Measurements from ENCODE around the gene SDK1.

SDK1 gene

DNA sequence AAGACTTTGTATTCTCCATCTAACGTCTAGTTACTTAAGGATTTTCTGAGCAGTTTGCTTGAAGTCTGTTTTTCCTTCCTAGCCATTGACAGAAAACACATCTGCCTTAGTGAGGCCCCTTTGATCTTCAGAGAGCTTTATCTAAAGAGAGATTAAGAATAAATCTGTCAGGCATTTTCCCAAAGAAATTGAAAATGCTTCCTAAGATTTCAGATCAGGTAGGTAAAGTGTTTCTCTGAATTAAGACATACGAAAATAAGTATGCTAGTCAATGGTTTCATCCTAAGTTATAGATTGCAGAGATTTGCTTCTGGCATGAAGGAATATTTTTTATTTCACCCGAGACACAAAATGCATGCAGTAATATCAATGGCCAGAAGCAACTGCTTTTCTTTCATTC is 168.6 kb downstream of the SDK1 start:
- no peak for DNase-seq

DNA sequence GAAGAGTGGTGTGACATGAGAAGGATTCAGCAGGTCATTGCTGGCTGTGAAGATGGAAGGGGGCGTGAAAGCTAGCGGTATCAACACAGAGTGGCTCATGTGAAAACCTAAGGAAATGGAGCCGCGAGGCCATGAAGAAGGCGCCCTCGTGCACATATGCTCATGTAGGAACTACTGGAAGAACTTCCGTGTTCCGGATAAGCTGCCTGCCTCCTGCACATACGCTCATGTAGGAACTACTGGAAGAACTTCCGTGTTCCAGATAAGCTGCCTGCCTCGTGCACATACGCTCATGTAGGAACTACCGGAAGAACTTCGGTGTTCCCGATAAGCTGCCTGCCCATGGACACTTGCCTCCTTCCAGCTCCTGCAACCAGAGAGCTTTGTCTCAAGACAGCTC is 179.1 kb downstream of the SDK1 start:
- no peak for DNase-seq

DNA sequence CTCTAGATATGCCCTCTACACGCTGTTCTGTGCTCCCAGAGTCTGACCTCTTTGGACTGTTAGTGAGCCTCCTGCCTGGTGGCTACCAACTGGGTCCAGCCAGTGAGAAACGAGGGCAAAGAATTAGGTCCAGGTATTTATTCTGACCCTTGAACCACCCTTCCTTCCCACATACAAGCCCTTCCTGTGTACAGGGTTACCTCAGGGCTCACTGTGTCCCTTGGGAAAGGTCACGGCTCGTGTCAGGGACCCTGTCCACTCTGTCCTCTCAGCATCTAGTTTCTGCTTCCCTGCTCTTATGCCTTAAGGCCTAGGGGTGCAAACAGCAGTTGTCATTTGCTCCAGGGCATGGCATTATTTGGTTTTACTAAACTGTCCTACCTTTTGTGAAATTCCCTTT is 180.4 kb downstream of the SDK1 start:
- no peak for DNase-seq

DNA sequence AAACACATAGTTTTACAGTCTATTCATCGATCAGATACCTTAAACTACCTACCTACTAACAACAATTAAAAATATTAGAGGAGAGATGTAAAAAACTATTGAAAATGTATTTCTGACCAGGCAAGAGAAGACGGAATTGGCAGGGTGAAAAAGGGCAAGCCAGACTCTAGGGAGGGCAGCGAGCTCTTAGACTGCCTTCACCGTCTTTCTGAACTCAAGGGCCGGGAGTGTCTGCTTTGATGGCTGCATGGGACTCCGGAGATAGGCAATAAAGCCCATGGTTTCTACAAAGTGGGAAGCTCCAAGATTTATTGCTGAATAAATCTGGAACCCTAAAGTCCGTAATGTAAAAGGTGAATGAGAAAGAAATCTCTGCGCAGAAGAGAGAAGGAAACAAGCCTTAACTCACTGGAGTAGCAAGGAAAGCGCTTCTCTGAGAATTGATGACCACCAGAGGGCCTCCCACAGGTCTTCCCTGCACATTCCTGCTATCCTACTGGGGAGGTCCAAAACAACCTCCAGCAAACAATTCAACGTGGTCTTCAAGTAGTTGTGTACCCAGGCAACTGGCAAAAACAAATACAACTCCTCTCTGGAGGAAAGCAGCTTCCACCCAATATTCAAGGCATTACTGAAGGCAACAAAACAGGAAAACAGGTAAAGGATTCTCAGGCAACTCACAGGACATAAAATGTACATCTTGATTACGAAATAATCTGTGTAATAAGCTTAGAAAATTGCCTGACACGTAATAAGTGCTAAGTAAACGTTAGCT is 181.3 kb downstream of the SDK1 start:
- DNase-seq: no peak

DNA sequence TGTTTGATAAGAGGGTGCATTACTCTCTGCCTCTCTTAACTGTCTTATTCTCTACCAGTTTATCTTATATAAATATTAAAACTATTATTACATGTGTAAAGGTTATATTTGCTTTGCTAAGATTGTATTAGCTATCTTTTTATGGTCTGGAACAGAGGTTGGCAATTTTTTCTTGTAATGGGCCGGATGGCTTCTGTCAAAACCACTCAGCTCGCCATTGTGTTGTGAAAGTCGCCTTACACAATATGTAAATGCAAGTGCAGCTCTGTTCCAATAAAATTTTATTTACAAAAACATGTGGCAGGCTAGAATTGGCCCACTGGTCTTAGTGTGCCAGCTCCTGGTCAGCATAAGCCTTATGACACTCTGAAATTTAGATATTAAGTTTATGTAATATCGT is 185.8 kb downstream of the SDK1 start:
- no peak for DNase-seq

DNA sequence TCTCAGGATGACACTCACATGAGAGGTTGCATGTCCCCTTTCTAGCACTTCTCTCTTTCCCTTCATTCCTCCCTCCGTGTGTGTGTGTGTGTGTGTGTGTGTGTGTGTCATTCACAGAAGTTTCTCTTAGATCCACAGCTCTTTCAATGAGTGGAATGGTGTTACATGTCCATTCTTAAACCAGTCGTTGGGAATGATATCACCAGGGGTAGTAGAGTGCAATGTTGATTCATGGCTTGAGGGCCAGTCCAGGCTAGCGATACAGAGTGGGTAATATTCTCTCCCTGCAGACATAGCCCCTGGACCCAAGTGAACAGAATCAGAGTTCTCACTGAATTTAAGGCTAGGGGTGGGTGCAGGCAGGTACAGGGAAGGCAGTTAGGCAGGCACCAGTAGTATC is 187.8 kb downstream of the SDK1 start:
- no peak for DNase-seq

DNA sequence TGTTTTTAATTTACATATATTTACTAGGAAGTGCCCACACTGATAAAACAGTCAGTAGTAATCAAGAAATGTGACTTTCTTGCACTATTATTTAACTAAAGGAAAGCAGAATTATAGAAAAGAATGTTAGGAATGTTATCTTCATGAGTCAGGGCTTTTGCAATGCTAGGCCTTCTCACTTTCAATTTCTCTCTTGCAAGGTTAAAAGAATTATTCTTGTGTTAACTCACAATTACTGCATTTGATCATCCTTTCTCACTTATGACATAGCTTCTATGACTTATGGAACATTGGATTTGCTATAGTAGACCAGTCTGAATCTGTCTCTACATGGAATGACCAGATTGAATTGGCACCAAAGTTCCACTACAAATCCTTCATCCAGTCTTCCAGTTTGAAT is 192.4 kb downstream of the SDK1 start:
- no peak for DNase-seq

DNA sequence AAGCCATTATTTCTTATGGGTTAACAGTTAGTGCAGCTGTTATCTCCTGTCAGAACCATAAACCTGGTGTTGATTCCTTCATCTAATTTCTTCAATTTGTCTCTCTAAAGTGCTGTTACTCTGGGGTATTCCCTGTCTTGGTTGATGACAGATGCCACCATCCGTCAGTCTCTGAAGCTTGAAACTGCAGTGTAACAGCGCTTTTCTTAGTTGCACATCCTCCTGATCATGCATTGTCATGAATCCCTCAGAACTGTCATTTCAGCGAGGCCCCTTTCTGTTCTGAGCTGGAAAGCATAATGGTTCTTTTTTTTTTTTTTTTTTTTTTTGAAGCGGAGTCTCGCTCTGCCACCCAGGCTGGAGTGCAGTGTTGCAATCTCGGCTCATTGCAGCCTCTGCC is 193.9 kb downstream of the SDK1 start:
- DNase-seq: no peak

DNA sequence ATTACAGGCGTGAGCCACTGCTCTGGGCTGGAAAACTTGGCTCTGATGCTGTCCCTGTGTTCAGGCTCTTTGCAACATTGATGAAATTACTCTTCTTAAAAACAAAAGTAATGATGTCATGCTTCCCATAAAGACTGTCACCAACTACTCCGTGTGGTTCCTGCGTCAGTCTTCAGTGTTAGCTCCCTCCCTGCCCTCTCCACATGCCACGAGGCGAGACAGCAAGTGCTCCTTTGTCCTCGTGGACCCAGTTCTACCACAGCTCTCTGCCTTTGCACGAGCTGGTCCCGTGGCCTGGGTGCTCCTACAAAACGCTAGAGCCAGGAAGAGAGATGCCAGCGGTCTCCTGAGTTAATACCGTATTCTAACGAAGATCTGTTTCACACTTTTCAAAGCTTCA is 194.5 kb downstream of the SDK1 start:
- no peak for DNase-seq

DNA sequence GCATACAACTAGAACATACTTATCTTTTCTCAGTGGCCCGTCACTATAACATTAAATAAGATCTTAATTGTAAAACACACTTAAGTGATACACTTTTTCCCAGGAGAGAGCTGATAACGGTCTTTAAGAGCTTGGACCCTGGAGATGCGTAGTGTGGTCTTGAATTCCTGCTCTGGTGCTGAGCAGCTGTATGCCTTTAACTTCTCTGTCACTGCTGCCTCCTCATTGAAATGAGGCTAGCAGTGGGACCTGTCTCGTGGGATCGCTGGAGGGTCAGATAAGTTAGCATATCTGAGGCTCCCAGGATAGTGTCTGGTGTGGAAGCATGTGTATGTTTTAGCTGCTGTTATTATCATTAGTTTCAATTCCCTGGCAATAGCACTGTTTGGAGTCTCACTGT is 194.9 kb downstream of the SDK1 start:
- no peak for DNase-seq

DNA sequence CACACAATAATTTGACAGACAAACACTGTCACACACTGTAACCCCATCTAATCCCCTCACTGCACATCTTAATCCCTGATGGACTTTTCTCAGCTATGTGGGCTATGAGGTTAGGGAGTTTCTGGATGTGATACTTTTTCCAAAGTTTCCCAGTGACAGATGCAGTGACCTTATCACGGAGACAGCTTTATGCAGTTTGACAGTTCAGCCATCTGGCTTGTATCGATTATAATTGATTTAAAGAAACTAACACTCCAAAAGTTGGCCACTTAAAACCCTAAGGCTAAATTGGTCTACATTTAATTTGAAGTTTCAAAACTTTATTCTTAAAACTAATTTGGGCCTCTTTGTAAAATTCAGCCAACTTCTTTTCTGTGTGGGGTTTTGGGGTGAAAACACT is 196.7 kb downstream of the SDK1 start:
- DNase-seq: no peak

DNA sequence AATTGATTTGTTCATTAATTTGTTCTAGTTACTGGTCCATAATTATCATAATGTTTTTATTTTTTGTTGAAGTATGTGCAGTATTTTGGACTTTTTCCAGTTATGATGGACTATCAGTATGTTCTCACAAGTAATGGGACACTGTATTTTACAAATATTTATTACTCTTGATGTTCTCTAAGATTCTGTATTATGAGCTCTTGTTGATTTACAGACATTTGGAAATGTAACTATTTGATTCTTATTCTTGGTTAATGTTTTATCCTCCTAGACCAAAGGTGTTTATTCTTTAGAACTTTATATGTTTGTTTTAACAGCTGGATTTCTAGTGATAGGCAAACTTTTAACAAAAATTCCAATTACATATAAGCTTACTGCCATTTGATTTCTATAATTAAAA is 200.6 kb downstream of the SDK1 start:
- no peak for DNase-seq

DNA sequence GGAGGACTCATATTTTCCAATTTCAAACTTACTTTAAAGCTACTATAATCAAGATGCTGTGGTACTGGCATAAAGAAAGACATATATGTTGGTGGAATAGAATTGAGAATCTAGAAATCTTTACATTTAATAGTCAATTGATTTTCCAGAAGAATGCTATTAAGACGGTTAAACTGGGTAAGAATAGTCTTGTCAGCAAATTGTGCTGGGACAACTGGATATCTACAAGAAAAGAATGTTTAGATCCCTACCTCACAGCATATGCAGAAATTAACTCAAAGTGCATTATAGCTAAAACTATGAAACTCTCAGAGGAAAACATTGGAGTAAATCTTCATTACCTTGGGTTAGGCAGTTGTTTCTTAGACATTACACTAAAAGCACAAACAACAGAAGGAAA is 203.3 kb downstream of the SDK1 start:
- DNase-seq: no peak

DNA sequence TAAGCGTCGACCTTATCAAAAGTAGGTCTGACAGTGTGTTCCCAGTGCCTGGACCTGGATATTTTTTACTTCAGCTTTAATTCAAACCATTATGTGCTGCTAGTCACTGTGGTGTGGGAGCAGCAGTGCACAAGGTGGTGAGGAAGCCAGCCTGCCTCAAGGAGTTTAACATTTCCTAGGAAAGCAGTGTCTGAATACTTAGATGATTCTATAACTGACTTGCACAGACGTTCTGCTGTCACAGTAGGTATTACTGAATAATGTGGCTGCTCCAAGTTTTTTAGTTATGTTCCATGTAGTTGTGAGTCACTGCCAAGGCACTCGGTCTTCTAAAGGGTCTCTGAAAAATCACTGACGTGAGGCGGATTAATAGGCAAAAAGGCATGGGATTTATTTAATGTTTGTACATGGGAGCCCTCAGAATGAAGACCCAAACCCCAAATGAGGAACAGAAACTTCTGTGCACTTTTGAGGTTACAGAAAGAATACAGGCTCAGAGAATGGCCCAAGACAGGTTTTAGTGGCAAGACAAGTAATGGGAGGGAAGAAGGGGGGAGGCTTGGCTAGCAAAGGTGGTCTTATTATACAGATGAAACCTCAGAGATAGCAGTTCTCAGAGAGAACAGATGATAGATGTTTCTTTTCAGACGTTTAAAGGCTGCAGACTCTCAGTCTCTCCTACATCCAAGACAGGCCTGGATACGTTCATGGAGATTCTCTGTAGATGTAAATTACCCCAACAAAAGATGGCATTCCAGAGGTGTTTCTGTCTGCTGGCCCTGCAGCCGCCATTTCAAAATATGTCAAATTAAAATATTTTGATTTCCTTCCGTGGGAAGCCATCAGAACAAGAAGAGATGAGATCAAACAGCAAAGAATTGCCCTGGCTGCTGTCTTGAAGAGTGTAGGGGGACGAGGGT is 209.3 kb downstream of the SDK1 start:
- DNase-seq: no peak

DNA sequence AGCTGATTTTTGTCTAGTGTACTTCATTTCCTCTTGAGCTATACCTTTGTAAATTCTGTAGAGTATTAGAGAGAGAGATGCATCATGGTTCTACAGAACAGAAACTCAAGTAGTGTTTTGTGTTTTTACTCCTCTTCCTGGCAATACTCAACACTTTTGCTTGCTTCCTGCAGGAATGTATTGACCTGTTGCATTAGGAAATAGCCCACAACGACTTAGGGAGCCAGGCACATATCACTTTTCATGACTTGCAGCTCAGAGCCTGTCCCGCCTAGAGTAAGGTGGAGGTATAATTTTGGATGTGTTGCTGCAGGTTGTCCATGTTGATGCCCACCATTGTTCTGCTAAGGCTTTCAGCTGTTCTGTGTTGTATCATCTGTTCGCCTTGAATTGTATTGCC is 216.3 kb downstream of the SDK1 start:
- no peak for DNase-seq

DNA sequence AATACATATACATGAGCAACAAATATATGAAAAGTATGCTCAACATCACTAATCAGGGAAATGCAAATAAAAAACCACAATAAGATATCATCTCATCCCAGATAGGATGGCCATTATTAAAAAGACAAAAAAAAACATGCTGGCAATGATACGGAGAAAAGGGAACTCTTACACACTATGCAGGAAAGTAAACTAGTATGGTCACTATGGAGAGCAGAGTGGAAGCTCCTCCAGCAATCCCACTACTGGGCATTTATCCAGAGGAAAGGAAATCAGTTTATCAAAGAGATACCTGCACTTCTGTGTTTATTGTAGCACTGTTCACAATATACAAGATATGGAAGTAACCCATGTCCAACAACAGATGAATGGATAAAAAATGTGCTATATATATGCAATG is 217.5 kb downstream of the SDK1 start:
- DNase-seq: no peak

DNA sequence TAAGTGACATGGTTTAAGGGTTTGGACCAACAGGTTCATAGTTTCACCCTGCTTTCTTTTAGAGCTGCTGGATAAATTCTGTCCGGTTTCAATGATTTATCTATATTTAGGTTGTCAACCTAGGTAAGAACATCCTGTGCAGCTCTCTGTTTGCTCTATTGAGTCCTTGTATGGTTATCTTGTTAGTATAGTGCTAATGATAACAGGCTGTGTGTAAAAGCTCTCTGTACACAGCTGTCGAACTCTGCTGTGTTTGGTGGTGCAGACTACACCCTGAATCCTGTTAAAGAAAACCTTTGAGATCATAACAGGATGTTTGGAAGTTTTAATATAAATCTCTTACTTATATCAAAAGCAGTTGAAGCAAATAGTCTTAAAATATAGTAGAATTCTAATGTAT is 219.2 kb downstream of the SDK1 start:
- DNase-seq: no peak

DNA sequence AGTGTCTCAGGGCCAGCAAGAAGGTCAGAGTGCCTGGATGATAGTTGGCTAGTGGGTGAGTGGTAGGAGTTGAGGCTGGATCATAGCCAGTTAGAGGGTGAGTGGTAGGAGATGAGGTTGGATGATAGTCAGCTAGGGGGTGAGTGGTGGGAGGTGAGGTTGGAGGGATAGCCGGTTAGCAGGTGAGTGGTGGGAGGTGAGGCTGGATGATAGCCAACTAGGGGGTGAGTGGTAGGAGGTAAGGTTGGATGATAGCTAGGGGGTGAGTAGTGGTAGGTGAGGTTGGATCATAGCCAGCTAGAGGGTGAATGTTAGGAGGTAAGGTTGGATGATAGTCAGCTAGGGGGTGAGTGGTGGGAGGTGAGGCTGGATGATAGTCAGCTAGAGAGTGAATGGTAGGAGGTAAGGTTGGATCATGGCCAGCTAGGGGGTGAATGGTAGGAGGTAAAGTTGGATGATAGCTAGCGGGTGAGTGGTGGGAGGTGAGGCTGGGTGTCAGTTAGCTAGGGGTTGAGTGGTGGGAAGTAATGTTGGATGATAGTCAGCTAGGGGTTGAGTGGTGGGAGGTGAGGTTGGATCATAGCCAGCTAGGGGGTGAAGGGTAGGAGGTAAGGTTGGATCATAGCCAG is 226.6 kb downstream of the SDK1 start:
- DNase-seq: no peak

DNA sequence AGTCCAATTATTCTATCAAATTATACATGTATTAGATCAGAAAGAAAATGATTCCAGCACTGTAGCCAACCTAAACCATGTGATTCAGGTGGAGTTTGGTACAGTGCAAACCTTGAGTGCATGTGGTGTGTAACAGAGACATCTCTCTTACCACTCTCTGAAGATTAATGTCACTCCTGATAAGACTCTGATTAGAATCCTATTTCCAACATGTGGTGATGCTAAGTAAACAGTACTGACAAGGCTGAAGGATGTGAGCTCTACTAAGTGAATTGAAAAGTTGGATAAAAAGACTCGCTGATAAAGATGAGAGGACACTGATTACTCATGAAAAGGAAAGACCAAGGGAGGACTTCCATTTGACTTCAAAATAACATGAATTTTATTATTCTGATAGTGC is 232.0 kb downstream of the SDK1 start:
- no peak for DNase-seq

DNA sequence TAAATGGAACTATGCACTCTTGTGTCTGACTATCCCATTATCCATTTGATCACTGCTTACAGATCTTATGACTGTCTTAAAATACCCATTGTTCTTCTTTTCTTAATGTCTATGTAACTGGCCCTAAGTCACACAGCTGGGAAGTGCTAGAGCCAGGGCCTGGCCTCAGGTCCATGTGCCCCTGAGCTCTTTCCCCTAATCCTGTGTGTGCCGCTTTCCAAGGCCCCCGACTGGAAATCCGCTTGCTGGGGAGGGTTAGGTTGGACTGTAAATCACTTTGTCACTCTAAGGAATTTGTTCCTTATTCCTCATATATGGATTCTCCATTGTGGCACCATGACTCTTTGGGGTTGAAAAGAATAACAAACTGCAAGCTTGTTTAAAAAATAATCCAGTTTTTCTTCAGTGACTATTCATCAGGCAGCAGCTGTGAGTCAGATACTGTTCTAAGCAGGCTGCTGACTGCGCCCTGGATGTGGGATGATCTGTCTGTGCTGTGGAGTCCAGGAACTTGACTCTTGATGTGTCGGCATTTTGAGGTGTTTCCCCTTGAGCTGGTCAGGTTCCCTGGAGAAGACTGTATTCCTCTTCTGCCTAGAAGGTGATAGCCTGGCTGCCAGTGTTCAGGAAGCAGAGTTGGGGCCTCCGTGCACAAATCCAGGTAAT is 236.3 kb downstream of the SDK1 start:
- no peak for DNase-seq

DNA sequence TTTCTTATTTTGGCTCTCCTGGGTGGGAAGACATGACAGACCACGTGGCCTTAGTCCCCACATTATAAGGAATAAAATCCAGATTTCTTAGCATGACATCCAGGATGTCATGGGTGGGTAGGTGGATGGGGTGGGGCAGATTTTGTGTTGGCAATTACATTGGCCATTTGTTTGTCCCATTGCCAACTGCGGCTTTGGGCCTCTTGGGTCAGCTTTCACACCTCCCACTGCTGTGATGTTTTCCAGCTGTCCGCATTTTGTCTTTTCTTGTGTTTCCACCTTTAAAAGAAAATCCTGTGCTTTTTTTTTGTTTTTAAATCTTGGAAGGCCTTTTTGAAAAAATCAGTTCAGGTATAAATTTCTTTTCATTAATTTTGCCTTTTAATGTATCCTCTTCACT is 237.0 kb downstream of the SDK1 start:
- no peak for DNase-seq

DNA sequence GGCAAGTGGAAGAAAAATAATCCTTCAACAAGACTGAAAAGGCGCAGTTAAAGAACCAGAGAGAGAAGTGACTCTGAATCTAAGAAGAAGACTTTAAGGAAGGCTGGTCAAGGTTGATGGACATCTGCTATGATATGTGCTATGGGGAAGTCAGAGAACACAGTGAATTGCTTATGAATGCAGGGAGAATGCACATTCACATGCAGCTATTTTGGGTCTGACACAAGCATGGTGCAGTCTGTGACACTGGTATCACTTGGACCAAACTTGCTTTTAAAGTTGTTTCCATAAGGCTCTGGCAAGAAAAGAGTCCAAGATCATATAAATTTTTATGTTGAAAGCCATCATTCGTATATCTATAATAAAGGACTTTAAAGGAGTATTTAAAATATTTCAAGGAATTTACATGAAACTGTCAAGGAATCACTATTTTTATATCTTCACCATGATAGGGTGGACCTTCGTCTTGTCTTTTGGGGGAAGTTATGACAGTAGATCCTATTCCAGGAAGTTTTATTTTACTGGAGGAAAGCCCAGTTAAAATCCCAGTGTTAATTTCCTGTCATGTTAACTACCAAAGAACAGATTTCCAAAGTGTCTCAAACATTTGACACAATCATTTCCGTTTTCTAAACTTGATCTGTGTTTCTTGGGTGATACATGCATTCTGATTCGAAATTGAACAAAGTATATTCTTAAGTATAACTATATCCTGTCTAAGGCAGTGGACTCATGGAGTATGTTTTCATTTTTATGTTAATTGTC is 239.6 kb downstream of the SDK1 start:
- DNase-seq: no peak

DNA sequence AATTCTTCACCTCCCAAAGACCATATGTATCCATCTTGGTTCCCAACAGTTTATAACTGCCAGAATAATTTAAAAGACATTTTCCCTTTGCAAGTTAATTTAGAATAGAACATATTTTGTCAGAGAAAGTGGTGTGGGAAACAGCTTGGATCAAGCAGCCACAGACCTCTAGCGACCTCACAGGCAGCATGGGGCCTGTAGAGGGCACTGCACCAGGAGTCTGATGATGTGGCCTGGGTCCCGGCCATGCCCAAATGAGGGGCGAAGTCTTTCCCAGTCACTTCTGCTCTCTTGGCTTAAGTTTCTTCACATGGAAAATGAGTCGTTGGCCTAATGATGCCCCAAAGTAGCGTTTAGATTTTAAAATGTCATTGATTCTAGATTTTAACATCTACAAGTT is 243.2 kb downstream of the SDK1 start:
- DNase-seq: no peak
